Keratinocyte (primary cell): ENCODE data around the gene CELF5. TPM values are rescaled to one million over a fixed set of nuclear protein-coding genes. Genes with fewer than 3 reads are reported as not detected.

Experiments
- DNase-seq: peaks from one replicate; pipeline ENCODE4 v3.0.0-alpha.2; 2011; ENCODE audit warnings: low read depth, missing footprints, low spot score
- FAIRE-seq: peaks from 2 replicates; lab custom pipeline; 2011; peaks lifted over from hg19 to GRCh38; lab: Jason Lieb, UNC
- H2AFZ ChIP-seq: 2 replicates; pipeline ENCODE4 v1.6.0; 2012; ENCODE audit warnings: low read length, control low read depth, inconsistent platforms; ENCODE audit not compliant: control insufficient read depth
- H3K27ac ChIP-seq: 2 replicates; pipeline ENCODE4 v1.5.1; 2011; ENCODE audit warnings: low read length; ENCODE audit not compliant: control insufficient read depth, insufficient read depth
- H3K27me3 ChIP-seq: 3 replicates; pipeline ENCODE4 v1.6.0; 2011; ENCODE audit warnings: low read length; ENCODE audit not compliant: control insufficient read depth, insufficient read depth; ENCODE audit errors: extremely low read depth
- H3K36me3 ChIP-seq, 2 experiments: 2 replicates in 1 of 2; 3 replicates in 1 of 2; pipeline ENCODE4 v1.5.1; 2011; ENCODE audit warnings: low read length in 2 of 2, mild to moderate bottlenecking in 1 of 2; ENCODE audit not compliant: control insufficient read depth in 2 of 2, insufficient read depth in 2 of 2; ENCODE audit errors: extremely low read depth in 1 of 2
- H3K4me1 ChIP-seq: 3 replicates; pipeline ENCODE4 v1.5.1; 2011; ENCODE audit warnings: low read length; ENCODE audit not compliant: control insufficient read depth, insufficient read depth; ENCODE audit errors: extremely low read depth
- H3K4me2 ChIP-seq: 3 replicates; pipeline ENCODE4 v1.6.0; 2011; ENCODE audit warnings: low read depth, low read length; ENCODE audit not compliant: control insufficient read depth, insufficient read depth; ENCODE audit errors: extremely low read depth
- H3K4me3 ChIP-seq, 3 experiments: fragments of 200-600 bp in 1 of 3; sonication (generic) in 1 of 3; 2 replicates in 2 of 3; 3 replicates in 1 of 3; pipeline ENCODE4 v1.5.1; 2011 to 2016; ENCODE audit warnings: low read length in 3 of 3, mild to moderate bottlenecking in 3 of 3, control low read depth in 2 of 3, inconsistent platforms in 1 of 3, low read depth in 1 of 3, mixed read lengths in 1 of 3, mixed run types in 1 of 3, moderate library complexity in 1 of 3; ENCODE audit not compliant: control insufficient read depth in 2 of 3, insufficient read depth in 2 of 3; ENCODE audit errors: extremely low read depth in 1 of 3
- H3K79me2 ChIP-seq: 2 replicates; pipeline ENCODE4 v1.6.0; 2012; ENCODE audit warnings: low read length; ENCODE audit not compliant: control insufficient read depth, insufficient read depth
- H3K9ac ChIP-seq: 3 replicates; pipeline ENCODE4 v1.6.0; 2011; ENCODE audit warnings: low read length; ENCODE audit not compliant: control insufficient read depth, insufficient read depth; ENCODE audit errors: extremely low read depth
- H3K9me1 ChIP-seq: 3 replicates; pipeline ENCODE4 v1.6.0; 2011; ENCODE audit warnings: low read length; ENCODE audit not compliant: control insufficient read depth, insufficient read depth; ENCODE audit errors: extremely low read depth
- H3K9me3 ChIP-seq: 2 replicates; pipeline ENCODE4 v1.5.1; 2012; ENCODE audit warnings: low read depth, low read length; ENCODE audit not compliant: control insufficient read depth
- H4K20me1 ChIP-seq: 3 replicates; pipeline ENCODE4 v1.6.0; 2011; ENCODE audit warnings: low read length; ENCODE audit not compliant: control insufficient read depth, insufficient read depth; ENCODE audit errors: extremely low read depth
- EZH2 ChIP-seq: IDR thresholded peaks from one replicate; pipeline ENCODE4 v1.6.1; 2012; ENCODE audit warnings: inconsistent platforms, mild to moderate bottlenecking, low read length, moderate library complexity
- dilution Hi-C: fragments of 300-500 bp; cut with MboI; formaldehyde crosslinking; loops from one replicate; pipeline ENCODE4 v1.7.0; 2020; ENCODE audit warnings: low sequenced_read_pairs; ENCODE audit not compliant: extremely low pct_ligation_motif_present
- polyA plus RNA-seq, 5 experiments: library from polyadenylated mRNA; depleted of rRNA in 3 of 5; stranded (reverse) in 3 of 5; stranded (forward) in 1 of 5; unstranded in 1 of 5; fragments of >200 nt; gene quantifications; 1 replicate in 1 of 5; 2 replicates in 3 of 5; 3 replicates in 1 of 5; pipeline versions ENCODE4 v1.2.1 to v1.2.3, GENCODE V29; 2011 to 2012; ENCODE audit warnings: missing spikeins in 2 of 5, low read depth in 1 of 5, low replicate concordance in 1 of 5
- TF ChIP-seq, protein P1 (sequence below), 3 experiments: IDR thresholded peaks in 1 of 3; conservative IDR thresholded peaks in 1 of 3; optimal IDR thresholded peaks in 1 of 3; 2 replicates in 2 of 3; 3 replicates in 1 of 3; pipeline versions ENCODE3 to v1.5.1; 2011; ENCODE audit warnings: low read length in 3 of 3, mild to moderate bottlenecking in 3 of 3, moderate library complexity in 2 of 3, control low read depth in 1 of 3, inconsistent platforms in 1 of 3; ENCODE audit not compliant: insufficient read depth in 2 of 3; ENCODE audit errors: extremely low read depth in 1 of 3

The CELF5 gene
- polyA plus RNA-seq, 1 donor (not counting 4 experiments of a cell fraction or from before 2014, with no cell fraction given), result 0.04 TPM

DNA sequence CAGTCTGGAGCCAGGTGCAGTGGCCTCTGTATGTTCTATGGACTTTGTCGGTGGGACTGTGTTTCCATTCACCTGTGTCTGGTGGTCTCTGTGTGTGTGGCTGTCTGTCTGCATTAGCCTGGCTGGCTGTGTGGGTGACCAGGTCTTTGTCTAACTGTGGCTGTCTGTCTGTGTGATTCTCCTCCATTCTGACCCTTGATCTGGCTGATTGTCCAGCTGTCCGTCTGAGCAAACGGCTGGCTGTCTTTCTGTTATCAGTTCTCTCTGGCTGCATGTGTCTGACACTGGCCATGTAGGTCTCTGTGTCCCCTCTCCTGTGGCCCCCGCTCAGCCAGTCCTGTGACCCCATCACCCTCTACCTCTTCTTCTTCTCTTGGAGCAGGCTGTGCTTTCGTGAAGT, 53.2 kb downstream of the CELF5 start:
- Histone ChIP-seq H3K27ac (no peak overlapping the region), H3K79me2 (no peaks in the 10 kb centered on the region), H3K4me2 (no peak overlapping the region), H2AFZ (no peak overlapping the region), H3K4me1 (no peaks in the 10 kb centered on the region), H4K20me1 (no peaks in the 10 kb centered on the region), H3K9me1 (no peaks in the 10 kb centered on the region), H3K27me3 (peaks cover 20% of the 10 kb centered on the region), H3K9ac (no peak overlapping the region), H3K36me3 (no peaks in the 10 kb centered on the region), H3K9me3 (peaks cover 2% of the 10 kb centered on the region), H3K4me3 (no peak overlapping the region)
- no peak for DNase-seq
- dilution Hi-C loops, result no loop called here
- no peak for FAIRE-seq
- TF ChIP-seq EZH2, result no peak
- TF ChIP-seq, protein P1, sequence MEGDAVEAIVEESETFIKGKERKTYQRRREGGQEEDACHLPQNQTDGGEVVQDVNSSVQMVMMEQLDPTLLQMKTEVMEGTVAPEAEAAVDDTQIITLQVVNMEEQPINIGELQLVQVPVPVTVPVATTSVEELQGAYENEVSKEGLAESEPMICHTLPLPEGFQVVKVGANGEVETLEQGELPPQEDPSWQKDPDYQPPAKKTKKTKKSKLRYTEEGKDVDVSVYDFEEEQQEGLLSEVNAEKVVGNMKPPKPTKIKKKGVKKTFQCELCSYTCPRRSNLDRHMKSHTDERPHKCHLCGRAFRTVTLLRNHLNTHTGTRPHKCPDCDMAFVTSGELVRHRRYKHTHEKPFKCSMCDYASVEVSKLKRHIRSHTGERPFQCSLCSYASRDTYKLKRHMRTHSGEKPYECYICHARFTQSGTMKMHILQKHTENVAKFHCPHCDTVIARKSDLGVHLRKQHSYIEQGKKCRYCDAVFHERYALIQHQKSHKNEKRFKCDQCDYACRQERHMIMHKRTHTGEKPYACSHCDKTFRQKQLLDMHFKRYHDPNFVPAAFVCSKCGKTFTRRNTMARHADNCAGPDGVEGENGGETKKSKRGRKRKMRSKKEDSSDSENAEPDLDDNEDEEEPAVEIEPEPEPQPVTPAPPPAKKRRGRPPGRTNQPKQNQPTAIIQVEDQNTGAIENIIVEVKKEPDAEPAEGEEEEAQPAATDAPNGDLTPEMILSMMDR (optimal IDR thresholded peaks at IDR 0.05 in 1 of 3, IDR thresholded peaks at IDR 0.05 in 1 of 3, conservative IDR thresholded peaks at IDR 0.05 in 1 of 3; ENCODE audit: extremely low read depth in 1 of 3, insufficient read depth in 2 of 3, low read length in 3 of 3), result no peak

DNA sequence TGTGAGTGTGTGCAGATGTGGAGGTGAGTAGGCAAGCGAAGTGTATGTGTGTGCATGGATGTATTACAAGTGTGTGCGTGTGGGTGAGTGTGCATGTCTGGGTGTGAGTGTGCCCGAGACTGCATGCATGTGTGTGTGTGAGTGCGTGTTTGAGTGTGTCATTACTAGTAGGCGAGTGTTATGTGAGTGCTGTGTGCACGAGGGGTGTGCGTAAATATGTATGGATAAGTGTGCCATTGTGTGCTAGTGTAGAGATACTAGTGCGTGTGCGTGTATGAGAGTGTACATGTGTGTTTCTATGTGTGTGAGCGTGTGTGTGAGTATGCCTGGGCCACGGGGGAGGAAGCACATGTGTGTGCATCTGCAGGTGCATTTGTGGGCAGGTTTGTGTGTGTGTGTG, 53.8 kb downstream of the CELF5 start:
- Histone ChIP-seq H3K4me3 (no peak overlapping the region), H3K36me3 (no peaks in the 10 kb centered on the region), H3K9ac (no peak overlapping the region), H2AFZ (no peak overlapping the region), H3K79me2 (no peaks in the 10 kb centered on the region), H3K9me3 (no peaks in the 10 kb centered on the region), H3K9me1 (no peaks in the 10 kb centered on the region), H3K27me3 (peaks cover 17% of the 10 kb centered on the region), H3K4me1 (no peaks in the 10 kb centered on the region), H3K4me2 (no peak overlapping the region), H3K27ac (no peak overlapping the region), H4K20me1 (no peaks in the 10 kb centered on the region)
- dilution Hi-C loops, result no loop called here
- no peak for FAIRE-seq
- TF ChIP-seq, protein P1 (optimal IDR thresholded peaks at IDR 0.05 in 1 of 3, IDR thresholded peaks at IDR 0.05 in 1 of 3, conservative IDR thresholded peaks at IDR 0.05 in 1 of 3; ENCODE audit: extremely low read depth in 1 of 3, insufficient read depth in 2 of 3, low read length in 3 of 3), result no peak
- TF ChIP-seq EZH2, result no peak
- DNase-seq, result no peak
